Thyroid gland (tissue), 4 donors: ENCODE measurements around the gene ZNF19. TPM values are rescaled to one million over a fixed set of nuclear protein-coding genes. Genes with fewer than 3 reads are reported as not detected.
"Not testable (repeated sequence)": the region's sequence is repeated elsewhere in the genome, so short reads cannot be mapped to it uniquely, and the experiment has no call there.

Experiments
- DNase-seq, 2 donors: peaks; one replicate each; pipeline ENCODE4 v3.0.0-alpha.2; 2019
- H3K27ac ChIP-seq, 3 donors: fragments of 200-600 bp; sonication (generic); 1 replicate in 2 of 3; 2 replicates in 1 of 3; pipeline ENCODE4 v1.5.1; 2016 to 2019; ENCODE audit warnings: mild to moderate bottlenecking in 1 of 3, moderate library complexity in 1 of 3
- H3K27me3 ChIP-seq: fragments of 200-600 bp; sonication (generic); one replicate; pipeline ENCODE4 v1.5.1; 2019
- H3K36me3 ChIP-seq, 2 donors: fragments of 200-600 bp; sonication (generic); one replicate each; pipeline ENCODE4 v1.5.1; 2016 to 2019
- H3K4me1 ChIP-seq, 2 donors: fragments of 200-600 bp; sonication (generic); one replicate each; pipeline ENCODE4 v1.5.1; 2017 to 2019
- H3K4me3 ChIP-seq, 3 donors: fragments of 200-600 bp; sonication (generic); replicated peaks in 1 of 3; 1 replicate in 2 of 3; 2 replicates in 1 of 3; pipeline ENCODE4 v1.5.1; 2016; ENCODE audit warnings: mild to moderate bottlenecking in 1 of 3
- H3K9me3 ChIP-seq: fragments of 200-600 bp; sonication (generic); one replicate; pipeline ENCODE4 v1.5.1; 2017
- CTCF ChIP-seq, 6 experiments: fragments of 200-600 bp in 3 of 6; fragments of 450-650 bp in 3 of 6; sonication (generic) in 3 of 6; IDR thresholded peaks; one replicate each; pipeline ENCODE4 v1.5.1; 2016 to 2019; ENCODE audit warnings: antibody characterized with exemption in 6 of 6, mild to moderate bottlenecking in 2 of 6, inconsistent platforms in 1 of 6, moderate library complexity in 1 of 6
- POLR2A ChIP-seq, 2 donors: fragments of 450-650 bp; IDR thresholded peaks; one replicate each; pipeline ENCODE4 v1.6.1; 2017; ENCODE audit warnings: antibody characterized with exemption in 2 of 2, mild to moderate bottlenecking in 2 of 2, moderate library complexity in 1 of 2
- WGBS, 2 donors: methylation state at CpG; one replicate each; pipeline ENCODE4 v1.1.5; 2017; 5-methylcytosine and 5-hydroxymethylcytosine counted together
- intact Hi-C: fragments of 100-400 bp; cut with DNase I; formaldehyde crosslinking; loops from one replicate; pipeline ENCODE4 v1.15.1; 2023
- total RNA-seq, 4 donors: library from RNA; depleted of rRNA; stranded (reverse); fragments of >200 nt; gene quantifications; one replicate each; pipeline ENCODE4 v1.2.3, GENCODE V29; 2016

The ZNF19 gene
- total RNA-seq, 4 donors from 2014 or later, result 17.2 to 28.3 (median 24.0) TPM

GRCh38 chr16:71513302-71513701 is 24.2 kb upstream of the ZNF19 start:
- no peaks in the 10 kb centered on the region for H3K36me3 ChIP-seq
- H3K4me1 ChIP-seq, result no peaks in the 10 kb centered on the region
- no peaks in the 10 kb centered on the region for H3K9me3 ChIP-seq
- DNase-seq, result no peak
- intact Hi-C loops, result no loop called here
- TF ChIP-seq POLR2A (IDR thresholded peaks at IDR 0.05), result no peak
- TF ChIP-seq CTCF (IDR thresholded peaks at IDR 0.05), result no peak
- no peak overlapping the region for H3K4me3 ChIP-seq
- H3K27ac ChIP-seq, result no peak overlapping the region
- WGBS, 2 donors, result 0% methylated on average over 1 of the region's 1 CpG
- H3K27me3 ChIP-seq, result no peaks in the 10 kb centered on the region

GRCh38 chr16:71507061-71507460 is 17.9 kb upstream of the ZNF19 start:
- 61 to 80% methylated on average over 1 of the region's 1 CpG for WGBS, 2 donors
- intact Hi-C loops, result no loop called here
- TF ChIP-seq CTCF (IDR thresholded peaks at IDR 0.05), result no peak
- Histone ChIP-seq H3K9me3 (no peaks in the 10 kb centered on the region), H3K36me3 (no peaks in the 10 kb centered on the region), H3K27me3 (no peaks in the 10 kb centered on the region), H3K4me1 (no peaks in the 10 kb centered on the region), H3K4me3 (no peak overlapping the region), H3K27ac (no peak overlapping the region)
- DNase-seq, result no peak

- intact Hi-C loops, result loop anchor here (5.0 kb wide), 1 partner anchor 93 kb away; no protein-coding TSS in a partner anchor
- no peak overlapping the region for H3K4me3 ChIP-seq
- H3K4me1 ChIP-seq, result no peaks in the 10 kb centered on the region
- H3K27me3 ChIP-seq, result no peaks in the 10 kb centered on the region
- 93 to 94% methylated on average over 5 of the region's 5 CpGs for WGBS, 2 donors
- TF ChIP-seq POLR2A (IDR thresholded peaks at IDR 0.05), result no peak
- TF ChIP-seq CTCF (IDR thresholded peaks at IDR 0.05), result no peak
- H3K36me3 ChIP-seq, result no peaks in the 10 kb centered on the region
- no peak overlapping the region for H3K27ac ChIP-seq
- no peaks in the 10 kb centered on the region for H3K9me3 ChIP-seq
- no peak for DNase-seq
Observed at GRCh38 chr16:71504901-71505300, 15.8 kb upstream of the ZNF19 start.

GRCh38 chr16:71504051-71504450 is 14.9 kb upstream of the ZNF19 start:
- DNase-seq, H3K27me3 ChIP-seq, H3K4me3 ChIP-seq, H3K36me3 ChIP-seq, H3K4me1 ChIP-seq, H3K27ac ChIP-seq, H3K9me3 ChIP-seq: not testable (repeated sequence)
- WGBS, 2 donors, result 85% methylated on average over 7 of the region's 7 CpGs
- intact Hi-C loops, result loop anchor here (5.0 kb wide), 1 partner anchor 92 kb away; no protein-coding TSS in a partner anchor

GRCh38 chr16:71501547-71501946 is 12.4 kb upstream of the ZNF19 start:
- no peak for DNase-seq
- intact Hi-C loops, result loop anchor here (5.0 kb wide), 1 partner anchor 89 kb away; no protein-coding TSS in a partner anchor
- 43 to 52% methylated on average over 3 of the region's 3 CpGs for WGBS, 2 donors
- no peak overlapping the region for H3K27ac ChIP-seq
- TF ChIP-seq POLR2A (IDR thresholded peaks at IDR 0.05) (no peak), CTCF (IDR thresholded peaks at IDR 0.05) (no peak)
- no peaks in the 10 kb centered on the region for H3K27me3 ChIP-seq
- H3K36me3 ChIP-seq, result no peaks in the 10 kb centered on the region
- H3K9me3 ChIP-seq, result no peaks in the 10 kb centered on the region
- no peak overlapping the region for H3K4me3 ChIP-seq
- H3K4me1 ChIP-seq, result no peaks in the 10 kb centered on the region

GRCh38 chr16:71500964-71501363 is 11.8 kb upstream of the ZNF19 start:
- TF ChIP-seq CTCF (IDR thresholded peaks at IDR 0.05), result no peak
- no peak for TF ChIP-seq POLR2A (IDR thresholded peaks at IDR 0.05)
- no peaks in the 10 kb centered on the region for H3K27me3 ChIP-seq
- H3K27ac ChIP-seq, result no peak overlapping the region
- no peak overlapping the region for H3K4me3 ChIP-seq
- H3K4me1 ChIP-seq, result no peaks in the 10 kb centered on the region
- no peak for DNase-seq
- WGBS, 2 donors, result 88 to 100% methylated on average over 1 to 2 of the region's 2 CpGs
- H3K36me3 ChIP-seq, result no peaks in the 10 kb centered on the region
- intact Hi-C loops, result loop anchor here (5.0 kb wide), 1 partner anchor 89 kb away; no protein-coding TSS in a partner anchor
- H3K9me3 ChIP-seq, result no peaks in the 10 kb centered on the region
